Panc1 (cell line): ENCODE measurements around the gene ZNF232. TPM values are rescaled to one million over a fixed set of nuclear protein-coding genes. Genes with fewer than 3 reads are reported as not detected.
"Not testable (repeated sequence)": the region's sequence is repeated elsewhere in the genome, so short reads cannot be mapped to it uniquely, and the experiment has no call there.

Experiments
- ATAC-seq: fragments of 200-7000 bp; cut with Tn5 transposase; 2 replicates; pipeline ENCODE4 v1.9.1; 2020; ENCODE audit warnings: mild to moderate bottlenecking, moderate library complexity
- BruUV-seq: library from RNA; stranded (reverse); fragments of 400-500 nt; replicated peaks from 2 replicates; lab custom pipeline; 2021; lab: Mats Ljungman, UMichigan
- CTCF ChIA-PET: fragments of 300-600 bp; sonication (Branson Sonifier 250); formaldehyde crosslinking; loops from one replicate; lab custom pipeline; 2022; ENCODE audit warnings: antibody characterized with exemption; lab: Charles Lee
- POLR2A ChIA-PET: fragments of 300-600 bp; sonication (Branson Sonifier 250); formaldehyde crosslinking; loops from one replicate; lab custom pipeline; 2022; ENCODE audit warnings: antibody characterized with exemption; lab: Charles Lee
- DNase-seq: peaks from one replicate; pipeline ENCODE4 v3.0.0-alpha.2; 2010; ENCODE audit warnings: low read depth, low spot score
- H3K27ac ChIP-seq: 2 replicates; pipeline ENCODE4 v1.5.1; 2011; ENCODE audit warnings: mild to moderate bottlenecking, low read length, inconsistent platforms
- H3K27me3 ChIP-seq: fragments of 200-500 bp; sonication (Bioruptor generic); 2 replicates; pipeline ENCODE4 v1.6.0; 2014; ENCODE audit warnings: low read length, inconsistent platforms; ENCODE audit not compliant: control insufficient read depth, insufficient read depth
- H3K36me3 ChIP-seq: fragments of 200-500 bp; sonication (Bioruptor generic); 2 replicates; pipeline ENCODE4 v1.5.1; 2014; ENCODE audit warnings: inconsistent platforms, mild to moderate bottlenecking, low read length, moderate library complexity; ENCODE audit not compliant: control insufficient read depth, insufficient read depth
- H3K4me1 ChIP-seq: 2 replicates; pipeline ENCODE4 v1.5.1; 2011; ENCODE audit warnings: inconsistent platforms, mild to moderate bottlenecking, low read length, moderate library complexity; ENCODE audit not compliant: control insufficient read depth, insufficient read depth
- H3K4me3 ChIP-seq, 2 experiments: 2 replicates each; pipeline ENCODE4 v1.5.1; 2011 to 2012; ENCODE audit warnings: low read depth in 2 of 2, low read length in 2 of 2, mild to moderate bottlenecking in 2 of 2, inconsistent platforms in 1 of 2, moderate library complexity in 1 of 2
- H3K9me3 ChIP-seq: fragments of 200-500 bp; sonication (Bioruptor generic); 2 replicates; pipeline ENCODE4 v1.5.1; 2014; ENCODE audit warnings: low read depth, mild to moderate bottlenecking, inconsistent platforms, low read length, moderate library complexity; ENCODE audit not compliant: control insufficient read depth, insufficient read depth
- POLR2AphosphoS5 ChIP-seq: IDR thresholded peaks from 2 replicates; pipeline ENCODE4 v1.6.1; 2012; ENCODE audit warnings: mild to moderate bottlenecking, low read depth, low read length, moderate library complexity
- SIN3A ChIP-seq: IDR thresholded peaks from 2 replicates; pipeline ENCODE4 v1.6.1; 2012; ENCODE audit warnings: low read depth, mild to moderate bottlenecking, low read length, moderate library complexity, borderline replicate concordance; ENCODE audit not compliant: insufficient read depth
- TCF7L2 ChIP-seq: IDR thresholded peaks from 2 replicates; pipeline ENCODE4 v1.6.1; 2011; ENCODE audit warnings: mild to moderate bottlenecking, low read depth, low read length, inconsistent platforms
- in situ Hi-C: cut with HindIII; loops from 2 replicates; pipeline ENCODE4 v1.10.0; 2016; ENCODE audit warnings: low sequenced_read_pairs, low pct_unique_long_range_greater_than_20kb
- intact Hi-C: fragments of 100-400 bp; cut with micrococcal nuclease; formaldehyde crosslinking; loops from one replicate; pipeline ENCODE4 v1.10.0; 2022; ENCODE audit not compliant: unreplicated experiment
- total RNA-seq: library from RNA; stranded (reverse); gene quantifications from one replicate; pipeline ENCODE4 v1.2.1, GENCODE V29; 2021; ENCODE audit not compliant: unreplicated experiment
- TF ChIP-seq, protein P1 (sequence below), 2 experiments: IDR thresholded peaks; 2 replicates each; pipeline ENCODE4 v1.6.1; 2011 to 2012; ENCODE audit warnings: low read depth in 2 of 2, control low read depth in 1 of 2, low read length in 1 of 2, mild to moderate bottlenecking in 1 of 2, moderate library complexity in 1 of 2; ENCODE audit not compliant: insufficient read depth in 1 of 2
- TF ChIP-seq, protein P2 (sequence below): fragments of 450-650 bp; IDR thresholded peaks from 2 replicates; pipeline ENCODE4 v1.5.1; 2017; ENCODE audit warnings: mild to moderate bottlenecking

Gene ZNF232
- total RNA-seq, 1 experiment from 2014 or later, result 8.7 TPM

GRCh38 chr17:5126719-5127488 is 15.2 kb upstream of the ZNF232 start:
- intact Hi-C loops (no loop called here), in situ Hi-C loops (no loop called here)
- Histone ChIP-seq H3K4me1 (no peaks in the 10 kb centered on the region), H3K4me3 (no peak overlapping the region), H3K9me3 (no peaks in the 10 kb centered on the region), H3K27ac (no peak overlapping the region), H3K27me3 (no peaks in the 10 kb centered on the region), H3K36me3 (no peaks in the 10 kb centered on the region)
- ChIA-PET POLR2A (no interaction called here), CTCF (no interaction called here)
- no TSS peak for BruUV-seq
- TF ChIP-seq POLR2AphosphoS5 (no peak), TCF7L2 (no peak), SIN3A (no peak)
- TF ChIP-seq, protein P1, sequence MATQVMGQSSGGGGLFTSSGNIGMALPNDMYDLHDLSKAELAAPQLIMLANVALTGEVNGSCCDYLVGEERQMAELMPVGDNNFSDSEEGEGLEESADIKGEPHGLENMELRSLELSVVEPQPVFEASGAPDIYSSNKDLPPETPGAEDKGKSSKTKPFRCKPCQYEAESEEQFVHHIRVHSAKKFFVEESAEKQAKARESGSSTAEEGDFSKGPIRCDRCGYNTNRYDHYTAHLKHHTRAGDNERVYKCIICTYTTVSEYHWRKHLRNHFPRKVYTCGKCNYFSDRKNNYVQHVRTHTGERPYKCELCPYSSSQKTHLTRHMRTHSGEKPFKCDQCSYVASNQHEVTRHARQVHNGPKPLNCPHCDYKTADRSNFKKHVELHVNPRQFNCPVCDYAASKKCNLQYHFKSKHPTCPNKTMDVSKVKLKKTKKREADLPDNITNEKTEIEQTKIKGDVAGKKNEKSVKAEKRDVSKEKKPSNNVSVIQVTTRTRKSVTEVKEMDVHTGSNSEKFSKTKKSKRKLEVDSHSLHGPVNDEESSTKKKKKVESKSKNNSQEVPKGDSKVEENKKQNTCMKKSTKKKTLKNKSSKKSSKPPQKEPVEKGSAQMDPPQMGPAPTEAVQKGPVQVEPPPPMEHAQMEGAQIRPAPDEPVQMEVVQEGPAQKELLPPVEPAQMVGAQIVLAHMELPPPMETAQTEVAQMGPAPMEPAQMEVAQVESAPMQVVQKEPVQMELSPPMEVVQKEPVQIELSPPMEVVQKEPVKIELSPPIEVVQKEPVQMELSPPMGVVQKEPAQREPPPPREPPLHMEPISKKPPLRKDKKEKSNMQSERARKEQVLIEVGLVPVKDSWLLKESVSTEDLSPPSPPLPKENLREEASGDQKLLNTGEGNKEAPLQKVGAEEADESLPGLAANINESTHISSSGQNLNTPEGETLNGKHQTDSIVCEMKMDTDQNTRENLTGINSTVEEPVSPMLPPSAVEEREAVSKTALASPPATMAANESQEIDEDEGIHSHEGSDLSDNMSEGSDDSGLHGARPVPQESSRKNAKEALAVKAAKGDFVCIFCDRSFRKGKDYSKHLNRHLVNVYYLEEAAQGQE (IDR thresholded peaks at IDR 0.05; ENCODE audit: insufficient read depth in 1 of 2, low read depth in 2 of 2, low read length in 1 of 2), result no peak
- TF ChIP-seq, protein P2, sequence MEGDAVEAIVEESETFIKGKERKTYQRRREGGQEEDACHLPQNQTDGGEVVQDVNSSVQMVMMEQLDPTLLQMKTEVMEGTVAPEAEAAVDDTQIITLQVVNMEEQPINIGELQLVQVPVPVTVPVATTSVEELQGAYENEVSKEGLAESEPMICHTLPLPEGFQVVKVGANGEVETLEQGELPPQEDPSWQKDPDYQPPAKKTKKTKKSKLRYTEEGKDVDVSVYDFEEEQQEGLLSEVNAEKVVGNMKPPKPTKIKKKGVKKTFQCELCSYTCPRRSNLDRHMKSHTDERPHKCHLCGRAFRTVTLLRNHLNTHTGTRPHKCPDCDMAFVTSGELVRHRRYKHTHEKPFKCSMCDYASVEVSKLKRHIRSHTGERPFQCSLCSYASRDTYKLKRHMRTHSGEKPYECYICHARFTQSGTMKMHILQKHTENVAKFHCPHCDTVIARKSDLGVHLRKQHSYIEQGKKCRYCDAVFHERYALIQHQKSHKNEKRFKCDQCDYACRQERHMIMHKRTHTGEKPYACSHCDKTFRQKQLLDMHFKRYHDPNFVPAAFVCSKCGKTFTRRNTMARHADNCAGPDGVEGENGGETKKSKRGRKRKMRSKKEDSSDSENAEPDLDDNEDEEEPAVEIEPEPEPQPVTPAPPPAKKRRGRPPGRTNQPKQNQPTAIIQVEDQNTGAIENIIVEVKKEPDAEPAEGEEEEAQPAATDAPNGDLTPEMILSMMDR, result no peak
- no peak for DNase-seq
- no peak for ATAC-seq

- H3K36me3 ChIP-seq, H3K4me1 ChIP-seq, H3K4me3 ChIP-seq, DNase-seq, H3K27me3 ChIP-seq, intact Hi-C loops, POLR2A ChIA-PET, ATAC-seq, CTCF ChIA-PET, H3K9me3 ChIP-seq, BruUV-seq, H3K27ac ChIP-seq, in situ Hi-C loops: not testable (repeated sequence)
Observed at GRCh38 chr17:5124896-5125295, 13.2 kb upstream of the ZNF232 start.

DNA sequence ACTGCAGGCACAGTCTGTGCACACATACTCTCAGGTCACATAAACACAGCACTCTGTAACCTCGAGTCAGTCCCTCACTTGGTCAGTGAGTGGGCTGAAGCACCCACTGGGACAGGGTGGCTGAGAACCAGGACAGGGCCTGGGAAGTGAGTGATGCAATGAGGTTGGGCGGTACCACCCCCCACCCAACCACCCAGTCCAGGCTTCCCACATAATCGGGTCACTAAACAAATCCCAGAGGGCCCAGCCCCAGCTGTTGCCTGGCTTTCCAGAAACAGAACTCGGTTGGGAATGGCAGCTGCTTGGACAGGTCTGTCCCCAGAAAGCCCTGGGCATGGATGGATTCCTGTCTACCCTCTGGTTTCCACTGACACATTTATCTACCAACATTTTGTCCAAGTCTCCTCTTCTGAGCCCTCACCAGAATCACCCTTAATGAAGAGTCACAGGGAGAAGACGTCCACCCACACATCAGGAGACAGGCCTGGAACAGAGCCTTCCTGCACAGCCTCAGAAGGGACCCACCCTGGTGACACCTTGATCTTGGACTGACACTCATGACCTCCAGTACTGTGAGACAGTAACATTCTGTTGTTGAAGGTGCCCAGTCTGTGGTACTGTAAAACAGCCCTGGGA is 12.6 kb upstream of the ZNF232 start:
- CTCF ChIA-PET, H3K27ac ChIP-seq, H3K4me3 ChIP-seq, H3K9me3 ChIP-seq, H3K36me3 ChIP-seq, H3K27me3 ChIP-seq, POLR2A ChIA-PET, H3K4me1 ChIP-seq, intact Hi-C loops, DNase-seq, BruUV-seq, in situ Hi-C loops: not testable (repeated sequence)
- ATAC-seq, result peak; percentile 12; the same call in 1 of the 2 replicates
